Amniotic epithelial cell (primary cell): ENCODE measurements around the gene FOXO3.
"Not testable (repeated sequence)": the region's sequence is repeated elsewhere in the genome, so short reads cannot be mapped to it uniquely, and the experiment has no call there.

Experiments used
- DNase-seq: peaks from one replicate; pipeline ENCODE4 v3.0.0-alpha.2; 2010; ENCODE audit warnings: low read depth

FOXO3 gene

DNA sequence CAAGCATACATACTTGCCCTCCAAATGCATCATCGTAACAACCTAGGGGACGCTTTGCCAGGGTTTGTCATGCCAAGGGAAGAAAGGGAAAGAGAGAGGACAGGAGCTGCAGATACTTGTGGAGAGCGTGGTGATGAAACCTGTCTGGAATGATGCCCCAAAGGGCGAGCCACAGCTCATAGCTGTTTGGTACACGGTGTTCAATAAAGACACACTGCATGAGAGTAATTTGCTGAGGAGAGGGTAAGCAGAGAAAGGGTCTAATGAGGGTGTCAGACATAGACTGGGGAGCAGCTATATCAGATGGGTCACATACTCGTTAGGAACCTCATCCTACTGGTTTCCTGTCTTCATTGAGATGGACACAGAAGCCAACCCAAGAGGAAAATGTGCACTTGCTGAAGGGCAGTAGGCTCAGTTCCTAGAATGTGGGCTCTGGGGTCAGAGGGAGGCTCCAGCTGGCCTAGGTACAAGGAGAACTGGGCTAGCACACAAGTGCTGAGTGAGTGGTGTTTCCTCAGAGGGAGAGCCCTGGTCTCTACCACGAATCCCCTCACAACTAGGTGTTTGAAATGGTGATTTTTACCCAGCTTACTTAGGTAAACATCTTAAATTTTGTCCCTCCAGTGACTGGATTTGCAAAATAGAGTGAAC, 5.2 kb upstream of the FOXO3 start:
- DNase-seq = no peak

DNA sequence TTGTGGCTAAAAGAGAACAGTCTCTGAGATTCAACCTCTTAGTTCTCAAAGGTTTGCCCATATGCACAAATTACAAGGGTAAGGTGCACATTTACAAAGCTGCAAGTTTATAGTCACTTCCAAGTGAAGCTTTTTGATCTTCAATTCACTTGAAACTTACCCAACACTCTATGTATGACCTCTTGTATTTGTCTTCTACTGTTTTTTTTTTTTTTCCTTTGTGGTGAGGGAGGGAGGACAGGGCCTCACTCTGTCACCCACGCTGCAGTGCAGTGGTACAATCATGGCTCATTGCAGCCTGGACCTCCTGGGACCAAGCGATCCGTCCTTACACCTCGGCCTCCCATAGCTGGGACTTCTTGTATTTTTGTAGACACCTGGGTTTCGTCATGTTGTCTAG, 4.5 kb upstream of the FOXO3 start:
- no peak for DNase-seq

DNA sequence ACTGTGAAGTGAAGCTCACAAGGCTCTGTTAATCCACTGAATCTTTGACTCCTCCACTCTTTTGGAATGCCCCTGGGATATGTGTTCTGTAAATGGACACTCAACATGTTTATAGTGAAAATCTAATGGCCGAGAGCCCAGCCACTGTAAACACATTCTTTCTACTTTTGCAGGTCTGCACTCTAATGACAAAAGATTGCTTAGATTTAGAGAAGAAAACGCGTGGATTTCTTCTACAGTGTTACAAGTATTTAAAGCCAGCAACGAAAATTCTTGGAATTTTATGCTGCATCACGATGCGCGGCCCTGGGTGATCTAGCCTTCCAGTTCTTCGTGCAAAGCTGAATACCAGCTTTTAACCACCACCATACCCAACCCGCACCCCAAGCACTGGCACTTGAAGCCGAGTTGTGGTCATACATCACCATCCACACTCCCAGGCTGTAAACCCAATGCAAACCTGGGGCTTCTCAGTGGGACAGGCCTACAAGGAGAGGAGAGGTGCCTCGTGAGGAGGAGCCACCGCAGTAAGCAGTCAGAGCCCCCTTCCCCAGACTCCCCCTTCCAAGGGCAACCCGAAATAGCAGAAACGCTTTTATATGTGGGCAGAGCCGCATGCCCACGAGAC, 3.7 kb upstream of the FOXO3 start:
- peak; percentile 40 for DNase-seq

DNA sequence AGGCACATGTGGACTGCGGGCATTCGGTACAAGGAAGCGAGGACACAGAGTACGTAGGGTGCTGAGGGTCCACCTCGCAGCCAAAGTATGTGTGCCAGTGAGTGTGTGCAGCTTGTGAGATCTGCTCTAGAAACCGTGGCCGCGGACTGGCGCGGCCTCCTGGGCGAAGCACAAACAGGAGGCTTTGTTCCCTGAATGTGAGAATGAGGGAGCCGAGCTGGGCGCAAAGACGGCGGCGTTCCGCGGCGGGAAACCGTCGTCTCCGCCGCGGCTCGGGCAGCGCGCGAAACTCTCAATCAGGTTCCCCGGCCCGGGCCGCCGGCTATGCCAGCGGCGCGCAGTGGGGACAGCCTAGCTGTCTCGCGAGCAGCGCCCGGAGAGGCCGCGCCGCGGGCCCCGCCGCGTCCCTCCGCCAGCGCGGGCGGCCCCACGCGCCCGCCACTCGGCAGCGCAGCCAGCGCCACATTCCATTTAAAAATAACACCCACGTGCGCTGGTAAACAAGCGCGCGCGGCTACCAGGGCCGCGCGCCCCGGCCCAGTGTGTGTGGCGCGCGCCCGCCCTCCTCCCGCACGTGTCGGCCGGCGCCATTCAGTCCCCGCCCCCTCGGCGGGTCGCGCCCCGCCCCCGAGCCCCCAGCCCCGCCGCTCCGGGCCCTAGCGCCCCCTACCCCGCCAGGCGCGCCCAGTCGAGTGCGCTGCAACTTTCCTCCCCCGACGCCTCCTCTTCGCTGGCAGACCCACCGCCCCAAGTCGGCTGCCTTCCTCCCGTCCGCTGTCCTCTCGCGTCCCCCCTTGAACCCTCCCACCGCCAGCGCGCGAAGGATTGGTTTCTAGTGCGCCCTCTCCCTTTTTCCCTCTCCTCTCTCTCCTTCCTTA, 3.0 kb upstream of the FOXO3 start:
- peak; percentile 63 for DNase-seq

DNA sequence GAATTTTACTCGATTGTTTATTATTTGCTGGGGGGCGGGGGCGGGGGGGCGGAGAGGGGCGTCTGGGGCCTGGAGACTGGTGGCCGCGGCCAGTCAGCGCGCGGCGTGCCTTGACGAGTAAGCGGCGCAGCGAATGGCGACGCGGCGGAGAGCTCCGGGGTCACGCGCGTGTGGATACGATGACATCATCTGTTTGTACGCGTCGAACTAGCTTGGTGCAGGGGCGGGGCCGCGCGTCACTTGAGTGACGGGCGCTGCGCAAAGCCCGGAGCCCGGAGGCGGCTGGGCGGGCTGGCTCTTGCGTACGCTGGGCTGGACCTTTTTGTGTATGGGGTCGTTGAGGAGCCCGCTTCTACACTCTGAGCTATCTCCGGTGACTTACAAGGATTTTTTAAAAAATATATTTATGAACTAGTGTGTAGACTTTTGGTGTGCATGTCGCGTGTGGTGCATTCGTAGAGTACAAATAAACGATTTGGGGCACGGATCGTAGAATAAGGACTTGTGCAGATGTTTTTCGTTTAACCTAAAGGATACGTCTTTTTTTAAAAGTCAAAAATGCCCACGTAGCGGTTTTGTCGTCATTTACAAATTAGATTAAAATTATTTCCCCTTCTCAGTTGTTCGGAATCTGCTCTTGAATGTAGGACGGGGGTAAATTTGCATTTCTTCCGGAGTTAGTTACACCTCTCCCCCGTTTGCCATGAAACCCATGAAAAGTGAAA, 2.2 kb upstream of the FOXO3 start:
- peak; percentile 99 for DNase-seq

DNA sequence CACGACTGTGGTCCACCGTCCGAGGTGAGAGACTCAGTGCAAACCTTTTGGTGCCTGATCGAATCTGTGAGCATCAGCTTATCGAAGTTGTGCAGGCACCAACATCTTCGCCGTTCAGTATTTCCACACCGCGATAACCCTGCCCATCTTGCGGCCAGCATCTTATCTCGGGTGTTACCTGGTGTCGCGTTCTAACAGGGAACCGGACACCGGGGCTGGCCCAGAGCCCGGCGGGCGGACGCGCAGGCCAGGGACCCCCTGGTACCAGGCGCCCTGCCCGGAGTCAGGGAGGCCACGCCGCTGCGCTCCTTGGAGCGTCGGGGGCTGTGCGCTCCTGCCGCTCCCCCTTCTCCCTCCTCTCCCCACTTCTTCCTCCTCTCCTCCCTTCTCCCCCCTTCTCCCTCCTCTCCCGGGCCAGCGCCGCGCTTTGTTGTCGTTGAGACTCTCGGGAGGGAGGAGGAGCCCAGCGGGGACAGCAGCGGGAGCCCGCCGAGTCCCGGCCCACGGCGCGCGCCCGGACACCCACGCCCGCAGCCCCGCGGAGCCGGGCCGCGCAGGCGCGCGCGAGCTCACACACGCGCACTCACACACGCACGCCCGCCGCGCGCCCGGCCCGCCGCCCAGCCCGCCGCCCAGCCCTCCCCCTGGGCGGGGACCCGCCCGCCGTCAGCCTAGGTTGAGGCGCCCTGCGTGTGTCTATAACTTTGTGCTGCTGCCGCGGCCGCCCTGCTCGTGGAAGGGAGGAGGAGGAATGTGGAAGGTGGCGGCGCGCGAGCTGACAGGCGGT, 1.4 kb upstream of the FOXO3 start:
- peak; percentile 80 for DNase-seq

DNA sequence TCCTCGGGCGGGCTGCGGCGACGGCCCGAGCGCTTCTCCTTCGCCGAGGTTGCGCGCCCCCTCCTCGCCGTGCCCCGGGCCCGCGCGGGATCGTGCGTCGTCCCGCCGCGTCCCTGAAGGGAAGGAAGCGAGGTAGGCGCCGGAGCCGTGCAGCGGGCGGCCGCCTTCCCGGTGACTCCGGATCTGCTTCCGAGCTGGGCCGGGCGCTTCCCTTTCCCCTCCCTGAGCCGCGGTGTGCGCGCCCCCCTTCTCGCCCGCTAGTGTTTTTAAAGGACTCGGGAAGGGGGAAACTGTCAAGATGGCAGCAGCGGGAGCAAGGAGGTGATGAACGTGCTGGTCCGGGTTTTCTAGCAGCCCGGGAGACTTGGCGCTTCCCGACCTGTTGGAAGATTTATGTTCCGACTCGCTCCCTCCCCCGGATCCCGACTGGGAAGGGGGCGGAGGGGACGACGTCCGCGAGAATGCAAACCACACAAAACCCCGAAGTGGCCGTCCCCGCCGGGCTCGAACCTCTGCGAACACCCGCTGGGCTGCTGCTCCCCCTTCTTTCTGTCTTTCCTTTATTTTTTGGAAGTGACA, 744 bp upstream of the FOXO3 start:
- DNase-seq = peak; percentile 81

DNA sequence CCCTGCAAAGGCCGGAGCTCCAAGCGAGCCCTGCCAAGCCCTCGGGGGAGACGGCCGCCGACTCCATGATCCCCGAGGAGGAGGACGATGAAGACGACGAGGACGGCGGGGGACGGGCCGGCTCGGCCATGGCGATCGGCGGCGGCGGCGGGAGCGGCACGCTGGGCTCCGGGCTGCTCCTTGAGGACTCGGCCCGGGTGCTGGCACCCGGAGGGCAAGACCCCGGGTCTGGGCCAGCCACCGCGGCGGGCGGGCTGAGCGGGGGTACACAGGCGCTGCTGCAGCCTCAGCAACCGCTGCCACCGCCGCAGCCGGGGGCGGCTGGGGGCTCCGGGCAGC, 561 bp downstream of the FOXO3 start:
- not testable (repeated sequence) for DNase-seq

DNA sequence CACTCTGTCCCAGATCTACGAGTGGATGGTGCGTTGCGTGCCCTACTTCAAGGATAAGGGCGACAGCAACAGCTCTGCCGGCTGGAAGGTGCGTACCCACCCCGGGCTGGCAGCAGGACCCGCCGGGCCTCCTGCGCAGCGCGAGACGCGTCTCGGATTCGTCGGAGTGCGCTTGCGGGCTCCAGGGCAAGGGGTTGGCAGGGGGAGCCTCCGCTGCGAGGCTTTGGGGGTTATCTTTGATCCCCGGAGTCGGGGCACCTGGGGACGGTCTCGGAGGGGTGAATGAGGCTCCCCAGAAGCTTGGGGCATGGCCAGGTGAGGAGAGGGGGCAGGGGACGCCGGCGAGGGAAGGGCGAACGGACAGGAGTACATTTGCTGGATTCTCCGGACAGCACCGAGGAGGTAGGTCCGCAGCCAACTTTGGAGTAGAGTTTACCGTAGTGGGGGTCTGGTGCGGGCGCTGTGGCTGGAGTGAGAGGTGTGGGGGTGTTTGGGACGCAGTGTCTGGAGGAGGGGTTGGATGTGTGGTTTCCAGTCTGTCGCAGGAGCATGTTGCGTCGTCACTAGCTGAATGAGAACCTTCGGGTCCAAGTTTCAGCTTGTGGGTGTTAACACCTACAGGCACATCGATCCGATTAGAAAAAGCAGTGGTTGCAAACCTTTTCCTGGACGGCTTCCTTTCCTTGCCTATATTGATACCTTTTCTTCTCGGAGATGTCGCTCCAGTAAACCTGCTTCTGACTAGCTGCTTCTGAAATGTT, 1.2 kb downstream of the FOXO3 start:
- no peak for DNase-seq

DNA sequence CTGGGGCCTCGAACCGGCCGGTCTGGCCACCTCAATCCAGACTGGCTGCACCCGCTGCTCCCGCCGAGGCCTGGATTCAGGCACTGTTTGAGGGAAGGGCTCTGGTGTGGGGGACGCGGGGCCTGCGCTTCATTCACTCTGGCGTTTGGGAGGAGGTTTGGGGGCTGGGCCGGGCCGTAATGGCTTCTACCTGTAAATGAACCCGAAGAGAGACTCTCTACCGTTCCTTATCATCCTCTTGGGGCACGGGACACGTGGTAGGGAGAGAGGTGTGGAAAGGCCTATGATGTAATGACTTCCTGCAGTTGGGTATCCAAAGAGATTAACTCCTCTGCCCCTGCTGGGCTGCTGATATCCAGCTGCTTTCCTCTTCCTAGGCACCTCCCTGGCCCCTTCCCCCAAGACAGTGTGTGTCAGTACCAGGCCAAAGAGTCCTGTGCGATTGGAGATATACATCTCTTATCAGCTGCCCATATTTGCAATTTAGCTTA, 1.8 kb downstream of the FOXO3 start:
- DNase-seq = peak; percentile 86

DNA sequence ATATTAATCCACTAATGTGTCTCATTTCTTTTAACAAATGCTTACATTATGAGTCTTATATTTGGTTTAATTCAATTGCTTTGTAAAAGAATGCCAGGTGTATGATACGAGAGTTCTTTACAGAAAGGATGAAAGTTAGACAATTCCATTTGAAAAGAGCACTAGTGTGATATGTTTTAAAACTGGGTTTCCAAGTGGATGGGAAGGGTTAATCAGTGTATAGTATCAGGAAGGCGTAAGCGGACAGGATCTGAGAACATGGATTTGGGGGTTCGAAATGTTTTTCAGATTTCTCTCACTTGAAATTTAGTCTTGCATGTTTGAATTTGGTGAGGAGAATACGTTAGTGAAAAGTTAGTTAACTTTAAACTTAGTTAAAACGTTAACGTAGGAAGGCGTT, 2.6 kb downstream of the FOXO3 start:
- no peak for DNase-seq

DNA sequence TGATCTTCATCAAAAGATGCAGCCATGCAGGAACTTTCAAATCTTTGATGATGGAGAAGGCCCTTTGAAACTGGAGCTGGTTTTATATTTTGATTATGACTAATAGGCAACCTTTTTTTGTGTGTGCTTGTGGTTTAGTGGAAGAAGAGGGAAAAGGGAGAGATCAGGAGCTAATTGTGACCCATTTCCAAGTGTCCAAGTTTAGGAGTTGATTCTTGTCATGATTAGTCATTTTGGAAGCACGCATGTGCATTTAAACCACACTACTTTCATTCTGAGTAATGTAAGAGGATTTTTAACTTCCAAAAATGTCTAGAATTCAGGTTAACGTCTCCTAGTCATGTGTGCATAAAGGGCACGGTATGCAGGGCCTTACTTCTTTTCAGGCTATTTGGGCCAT, 3.5 kb downstream of the FOXO3 start:
- DNase-seq = peak; percentile 77

DNA sequence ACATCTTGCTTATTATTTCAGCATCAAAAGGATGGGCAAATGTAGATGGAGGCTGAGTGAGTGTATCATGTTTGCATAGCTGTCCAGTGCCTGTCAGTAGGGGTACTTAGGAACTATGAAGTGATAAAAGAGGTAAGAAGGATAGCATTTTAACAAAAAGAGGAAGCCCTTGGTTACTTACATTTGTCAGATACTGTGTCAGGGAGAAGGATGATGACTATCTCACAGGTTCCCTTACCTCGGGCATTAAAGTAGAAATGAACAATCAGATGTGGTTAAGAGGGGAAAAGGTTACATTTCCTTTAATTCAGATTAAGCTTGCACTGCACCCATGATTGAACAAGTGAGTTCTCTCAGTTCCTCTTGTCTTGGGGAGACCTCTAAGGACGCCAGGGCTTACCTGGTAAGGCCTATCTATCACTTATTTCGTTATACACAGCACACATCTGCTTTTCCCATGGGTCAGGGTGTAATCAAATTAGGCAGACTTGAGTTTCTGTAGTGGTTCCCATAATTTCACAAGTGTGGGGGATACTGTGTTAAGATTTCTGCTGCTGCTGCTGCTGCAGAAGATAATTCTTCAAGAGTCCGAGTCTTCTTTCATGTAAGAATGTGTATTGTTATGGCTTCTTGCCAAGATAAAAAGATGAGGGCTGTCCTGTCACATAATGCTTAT, 4.5 kb downstream of the FOXO3 start:
- DNase-seq = peak; percentile 57

DNA sequence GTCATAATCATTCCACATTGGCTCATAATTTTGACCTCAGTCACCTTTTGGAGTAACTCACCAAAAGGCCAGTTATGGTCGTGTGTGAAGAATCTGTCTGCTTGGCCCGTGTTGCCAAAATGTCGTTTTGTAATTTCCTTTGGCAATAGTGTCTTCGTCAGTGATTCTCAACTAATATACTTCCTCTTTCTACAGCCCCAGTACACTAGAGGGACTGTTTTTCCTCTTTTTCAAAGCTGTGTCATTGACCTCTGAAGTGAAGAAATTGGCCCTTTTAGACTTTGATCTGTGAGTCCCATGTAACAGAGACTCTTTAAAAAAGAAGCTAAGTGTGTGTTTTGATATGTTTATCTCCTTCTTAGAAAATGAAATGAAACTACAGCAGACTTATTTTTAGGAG, 5.2 kb downstream of the FOXO3 start:
- DNase-seq = peak; percentile 77

DNA sequence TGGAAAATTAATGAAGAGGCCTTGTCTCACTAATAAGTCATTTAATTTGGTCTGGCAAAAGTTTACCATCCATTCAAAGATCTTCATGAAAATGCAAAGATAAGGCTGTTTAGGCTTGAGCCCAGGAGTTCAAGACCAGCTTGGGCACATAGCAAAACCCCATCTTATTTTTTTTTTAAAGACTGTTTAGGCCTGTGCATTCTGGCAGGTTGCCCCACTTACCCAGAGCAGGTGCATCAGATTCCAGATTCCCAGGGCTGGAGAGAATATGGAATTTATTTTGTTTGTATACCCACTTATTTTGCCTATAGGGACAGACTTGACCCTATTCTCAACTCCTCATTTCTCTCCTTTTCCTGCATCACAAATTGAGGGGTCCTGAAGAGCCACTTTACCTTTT, 5.7 kb downstream of the FOXO3 start:
- DNase-seq = no peak

DNA sequence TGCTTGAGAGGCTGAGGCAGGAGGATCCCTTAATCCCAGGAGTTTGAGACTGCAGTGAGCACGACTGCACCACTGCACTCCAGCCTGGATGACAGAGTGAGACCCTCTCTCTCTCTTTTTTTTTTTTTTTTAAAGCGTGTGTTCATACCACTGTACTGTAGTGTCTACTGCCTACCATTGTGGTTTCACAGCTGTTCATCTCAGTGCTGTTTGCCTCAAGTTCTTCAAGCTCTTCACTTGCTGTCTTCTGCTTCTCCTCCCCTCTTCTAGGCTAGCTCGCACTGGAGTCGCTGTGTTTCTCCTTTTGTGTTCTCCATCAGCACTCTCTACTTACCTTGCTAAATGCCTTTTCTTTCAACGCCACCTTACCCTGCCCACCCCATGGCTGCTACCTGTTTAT, 7.4 kb downstream of the FOXO3 start:
- DNase-seq = no peak

DNA sequence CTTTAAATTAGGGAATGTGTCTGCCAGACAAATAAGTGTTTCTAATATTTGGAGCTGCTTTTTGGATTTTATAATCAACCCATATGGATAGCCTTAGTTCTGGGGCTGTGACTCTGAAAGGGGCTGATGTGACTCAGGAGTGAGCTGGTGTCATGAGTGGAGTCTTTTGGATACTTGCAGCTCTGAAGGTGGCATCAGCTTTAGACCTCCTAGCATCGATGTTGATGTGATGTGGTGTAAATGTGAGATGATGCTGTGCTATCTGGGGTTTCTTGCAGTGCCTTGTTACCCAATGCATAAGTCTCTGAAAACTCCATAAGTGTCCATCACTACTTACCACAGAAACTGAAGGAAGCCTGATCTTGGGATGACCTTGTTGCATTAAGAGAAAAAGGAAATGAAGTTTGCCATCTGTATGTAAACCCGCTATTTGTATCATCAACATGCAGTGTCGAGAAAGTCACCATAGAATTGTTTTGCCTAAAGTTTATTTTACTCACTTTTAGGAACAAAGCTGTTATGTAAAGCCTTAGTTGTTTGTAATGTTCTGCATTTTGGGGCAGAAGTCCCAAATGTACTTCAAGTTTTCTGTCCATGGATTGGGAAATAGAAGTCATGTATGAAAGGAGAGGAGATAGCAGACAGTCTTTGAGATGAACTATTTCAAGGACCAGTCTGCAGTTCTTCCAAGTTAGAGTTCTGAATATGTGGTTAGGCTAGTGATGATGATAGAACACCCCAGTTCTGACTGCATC, 8.0 kb downstream of the FOXO3 start:
- no peak for DNase-seq

DNA sequence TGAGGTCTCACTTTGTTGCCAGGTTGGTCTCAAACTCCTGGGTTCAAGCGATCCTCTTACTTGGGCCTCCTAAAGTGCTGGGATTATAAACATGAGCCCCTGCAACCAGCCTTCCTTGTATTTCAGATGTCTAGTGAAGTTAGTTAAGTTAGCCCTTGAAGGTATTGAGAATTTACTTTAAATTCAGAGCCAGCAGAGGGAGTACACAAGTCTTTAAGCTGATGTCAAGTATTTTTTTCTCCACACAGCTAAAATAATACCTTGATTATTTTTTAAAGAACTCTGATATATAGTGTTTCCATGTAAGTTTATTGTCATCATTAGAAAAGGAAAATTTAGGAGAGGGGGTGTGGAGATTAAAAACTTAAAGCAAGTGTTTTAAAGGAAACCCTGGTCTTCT, 9.8 kb downstream of the FOXO3 start:
- DNase-seq = no peak

DNA sequence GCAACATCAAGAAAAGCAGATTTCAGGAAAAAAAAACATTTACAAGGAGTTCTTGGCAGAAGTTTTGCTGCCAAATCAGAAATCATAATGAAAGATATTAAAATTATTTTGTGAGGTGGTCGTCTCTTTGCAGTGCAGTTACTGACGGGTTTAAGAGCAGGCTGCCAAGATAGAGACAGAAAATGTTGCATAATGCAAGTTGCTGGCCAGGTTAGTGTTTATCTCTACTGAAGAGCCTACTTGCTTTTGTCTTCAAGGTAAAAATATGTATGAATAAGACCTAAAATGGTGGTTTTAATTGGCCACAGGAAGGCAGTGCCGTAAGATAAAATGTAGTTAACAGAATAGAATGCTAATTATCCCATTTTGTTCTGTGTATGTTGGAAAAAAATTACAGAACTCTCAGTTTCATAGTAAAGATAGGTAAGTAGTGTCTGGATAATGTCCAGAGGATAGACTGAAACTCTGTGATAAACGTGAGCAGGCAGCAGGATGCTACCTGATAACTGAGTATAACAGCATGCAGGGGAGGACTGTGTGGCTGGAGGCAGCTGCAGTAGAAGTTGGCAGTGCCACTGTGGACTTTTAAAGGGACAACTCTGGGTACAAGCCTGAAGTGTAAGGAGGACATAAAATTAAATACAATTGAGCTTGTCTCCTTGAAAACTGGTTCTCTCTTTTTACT, 13.9 kb downstream of the FOXO3 start:
- DNase-seq = peak; percentile 37
